EH (cell line): ENCODE data around the gene GAPDH.
A peak's percentile ranks its signal among the peaks of the same experiment; 100 is the strongest.

Source experiments
- DNase-seq: peaks from one replicate; pipeline ENCODE4 v3.0.0-alpha.2; 2015; ENCODE audit warnings: low read depth

GAPDH gene

DNA sequence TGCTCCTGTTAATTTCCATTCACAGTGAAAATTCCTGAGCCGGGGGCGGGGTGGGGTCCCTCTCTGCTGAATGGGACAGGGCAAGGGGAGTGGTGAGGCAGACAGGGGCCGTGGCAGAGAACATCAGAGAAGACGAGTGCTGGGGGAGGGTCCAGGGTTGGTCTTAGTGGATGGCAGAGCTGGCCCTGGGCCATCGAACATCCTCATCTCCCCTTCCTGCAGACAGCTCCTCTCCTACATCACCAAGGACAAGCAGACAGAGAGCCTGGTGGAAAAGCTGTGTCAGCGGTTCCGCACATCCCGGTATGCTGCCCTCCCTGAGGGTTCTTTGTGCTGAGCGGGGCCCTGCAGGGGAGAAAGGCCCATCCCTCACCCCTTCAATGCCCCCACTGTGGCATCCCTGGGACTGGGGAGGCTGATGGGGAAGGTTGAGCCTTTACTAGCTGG, 5.0 kb upstream of the GAPDH start:
- no peak for DNase-seq

DNA sequence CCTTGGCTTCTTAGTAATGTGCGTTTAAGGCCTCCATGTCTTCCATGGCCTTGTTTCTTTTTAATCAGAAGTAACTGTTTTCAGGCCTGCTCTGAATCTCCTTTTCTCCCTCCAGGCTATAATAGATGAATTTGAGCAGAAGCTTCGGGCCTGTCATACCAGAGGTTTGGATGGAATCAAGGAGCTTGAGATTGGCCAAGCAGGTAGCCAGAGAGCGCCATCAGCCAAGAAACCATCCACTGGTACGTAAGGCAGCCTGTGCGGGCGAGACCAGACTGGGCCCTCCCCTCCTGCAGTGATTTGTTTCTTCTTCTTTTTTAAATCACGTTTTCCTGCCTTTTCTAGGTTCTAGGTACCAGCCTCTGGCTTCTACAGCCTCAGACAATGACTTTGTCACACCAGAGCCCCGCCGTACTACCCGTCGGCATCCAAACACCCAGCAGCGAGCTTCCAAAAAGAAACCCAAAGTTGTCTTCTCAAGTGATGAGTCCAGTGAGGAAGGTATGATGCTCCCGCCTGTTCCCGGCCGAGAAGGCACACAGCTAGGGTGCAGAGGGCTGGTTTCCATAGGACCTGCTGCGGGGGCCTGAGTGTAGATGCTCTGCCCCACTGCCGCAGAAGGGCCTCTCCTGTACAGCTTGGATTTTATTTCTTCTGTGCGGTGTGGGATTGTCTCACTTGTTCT, 3.6 kb upstream of the GAPDH start:
- DNase-seq: no peak

DNA sequence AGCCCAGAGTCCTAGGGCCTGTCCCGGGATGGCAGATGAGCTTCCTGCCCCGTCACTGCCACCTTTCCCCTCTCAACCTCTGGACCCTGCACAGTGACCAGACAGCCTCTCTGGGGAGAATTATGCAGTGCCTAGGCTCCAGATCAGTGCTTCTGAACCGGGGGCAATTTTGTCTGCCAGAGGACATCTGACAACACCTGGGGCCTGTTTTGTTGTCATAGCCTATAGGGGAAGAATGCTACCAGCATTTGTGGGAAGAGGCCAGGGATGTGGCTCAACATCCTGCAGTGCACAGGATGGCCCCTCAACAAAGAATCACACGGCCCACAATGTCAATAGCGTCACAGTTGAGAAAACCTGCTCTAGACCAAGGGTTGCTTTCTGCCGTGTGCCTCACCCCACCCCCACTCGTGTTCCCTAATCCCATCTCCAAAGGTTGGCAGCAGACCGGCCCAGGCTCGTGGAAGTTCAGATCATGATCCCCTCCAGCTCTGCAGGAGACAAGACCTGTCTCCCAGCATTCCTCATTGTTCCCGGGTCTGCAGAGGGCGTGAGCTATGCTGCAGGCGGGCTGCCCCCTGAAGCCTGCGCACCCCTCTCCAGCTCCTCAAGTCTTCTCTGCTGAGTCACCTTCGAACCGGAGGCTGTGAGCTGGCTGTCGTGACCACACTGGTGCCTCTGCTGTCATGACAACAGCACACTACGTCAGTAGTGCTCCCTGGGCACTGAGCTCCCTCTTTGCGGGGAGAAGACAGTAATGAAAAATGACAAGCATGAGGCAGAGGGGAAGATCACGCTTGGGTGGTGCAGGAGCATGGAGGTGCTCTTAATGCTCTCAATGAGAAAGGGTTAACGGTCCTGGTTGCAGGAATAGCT, 2.0 kb upstream of the GAPDH start:
- peak; percentile 100 for DNase-seq

DNA sequence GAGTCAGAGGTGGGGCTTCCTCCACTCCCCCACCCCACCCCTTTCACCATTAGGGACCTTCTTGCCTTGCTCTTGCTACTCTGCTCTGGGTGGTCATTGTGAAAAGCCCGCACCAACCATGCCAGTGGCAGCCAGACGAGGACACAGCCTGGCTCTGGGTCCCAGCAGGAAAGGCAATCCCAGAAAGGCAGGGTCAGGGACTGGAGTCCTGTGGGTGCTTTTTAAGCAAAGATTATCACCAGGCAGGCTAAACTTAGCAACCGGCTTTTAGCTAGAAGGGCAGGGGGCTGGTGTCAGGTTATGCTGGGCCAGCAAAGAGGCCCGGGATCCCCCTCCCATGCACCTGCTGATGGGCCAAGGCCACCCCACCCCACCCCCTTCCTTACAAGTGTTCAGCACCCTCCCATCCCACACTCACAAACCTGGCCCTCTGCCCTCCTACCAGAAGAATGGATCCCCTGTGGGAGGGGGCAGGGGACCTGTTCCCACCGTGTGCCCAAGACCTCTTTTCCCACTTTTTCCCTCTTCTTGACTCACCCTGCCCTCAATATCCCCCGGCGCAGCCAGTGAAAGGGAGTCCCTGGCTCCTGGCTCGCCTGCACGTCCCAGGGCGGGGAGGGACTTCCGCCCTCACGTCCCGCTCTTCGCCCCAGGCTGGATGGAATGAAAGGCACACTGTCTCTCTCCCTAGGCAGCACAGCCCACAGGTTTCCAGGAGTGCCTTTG, 1.2 kb upstream of the GAPDH start:
- peak; percentile 92 for DNase-seq

DNA sequence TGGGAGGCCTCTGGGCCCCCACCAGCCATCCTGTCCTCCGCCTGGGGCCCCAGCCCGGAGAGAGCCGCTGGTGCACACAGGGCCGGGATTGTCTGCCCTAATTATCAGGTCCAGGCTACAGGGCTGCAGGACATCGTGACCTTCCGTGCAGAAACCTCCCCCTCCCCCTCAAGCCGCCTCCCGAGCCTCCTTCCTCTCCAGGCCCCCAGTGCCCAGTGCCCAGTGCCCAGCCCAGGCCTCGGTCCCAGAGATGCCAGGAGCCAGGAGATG, 729 bp upstream of the GAPDH start:
- no peak for DNase-seq

DNA sequence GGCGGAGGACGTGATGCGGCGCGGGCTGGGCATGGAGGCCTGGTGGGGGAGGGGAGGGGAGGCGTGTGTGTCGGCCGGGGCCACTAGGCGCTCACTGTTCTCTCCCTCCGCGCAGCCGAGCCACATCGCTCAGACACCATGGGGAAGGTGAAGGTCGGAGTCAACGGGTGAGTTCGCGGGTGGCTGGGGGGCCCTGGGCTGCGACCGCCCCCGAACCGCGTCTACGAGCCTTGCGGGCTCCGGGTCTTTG, 303 bp downstream of the GAPDH start:
- DNase-seq: no peak

DNA sequence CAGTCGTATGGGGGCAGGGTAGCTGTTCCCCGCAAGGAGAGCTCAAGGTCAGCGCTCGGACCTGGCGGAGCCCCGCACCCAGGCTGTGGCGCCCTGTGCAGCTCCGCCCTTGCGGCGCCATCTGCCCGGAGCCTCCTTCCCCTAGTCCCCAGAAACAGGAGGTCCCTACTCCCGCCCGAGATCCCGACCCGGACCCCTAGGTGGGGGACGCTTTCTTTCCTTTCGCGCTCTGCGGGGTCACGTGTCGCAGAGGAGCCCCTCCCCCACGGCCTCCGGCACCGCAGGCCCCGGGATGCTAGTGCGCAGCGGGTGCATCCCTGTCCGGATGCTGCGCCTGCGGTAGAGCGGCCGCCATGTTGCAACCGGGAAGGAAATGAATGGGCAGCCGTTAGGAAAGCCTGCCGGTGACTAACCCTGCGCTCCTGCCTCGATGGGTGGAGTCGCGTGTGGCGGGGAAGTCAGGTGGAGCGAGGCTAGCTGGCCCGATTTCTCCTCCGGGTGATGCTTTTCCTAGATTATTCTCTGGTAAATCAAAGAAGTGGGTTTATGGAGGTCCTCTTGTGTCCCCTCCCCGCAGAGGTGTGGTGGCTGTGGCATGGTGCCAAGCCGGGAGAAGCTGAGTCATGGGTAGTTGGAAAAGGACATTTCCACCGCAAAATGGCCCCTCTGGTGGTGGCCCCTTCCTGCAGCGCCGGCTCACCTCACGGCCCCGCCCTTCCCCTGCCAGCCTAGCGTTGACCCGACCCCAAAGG, 804 bp downstream of the GAPDH start:
- peak; percentile 80 for DNase-seq

DNA sequence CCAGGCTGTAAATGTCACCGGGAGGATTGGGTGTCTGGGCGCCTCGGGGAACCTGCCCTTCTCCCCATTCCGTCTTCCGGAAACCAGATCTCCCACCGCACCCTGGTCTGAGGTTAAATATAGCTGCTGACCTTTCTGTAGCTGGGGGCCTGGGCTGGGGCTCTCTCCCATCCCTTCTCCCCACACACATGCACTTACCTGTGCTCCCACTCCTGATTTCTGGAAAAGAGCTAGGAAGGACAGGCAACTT, 1.3 kb downstream of the GAPDH start:
- DNase-seq: no peak

DNA sequence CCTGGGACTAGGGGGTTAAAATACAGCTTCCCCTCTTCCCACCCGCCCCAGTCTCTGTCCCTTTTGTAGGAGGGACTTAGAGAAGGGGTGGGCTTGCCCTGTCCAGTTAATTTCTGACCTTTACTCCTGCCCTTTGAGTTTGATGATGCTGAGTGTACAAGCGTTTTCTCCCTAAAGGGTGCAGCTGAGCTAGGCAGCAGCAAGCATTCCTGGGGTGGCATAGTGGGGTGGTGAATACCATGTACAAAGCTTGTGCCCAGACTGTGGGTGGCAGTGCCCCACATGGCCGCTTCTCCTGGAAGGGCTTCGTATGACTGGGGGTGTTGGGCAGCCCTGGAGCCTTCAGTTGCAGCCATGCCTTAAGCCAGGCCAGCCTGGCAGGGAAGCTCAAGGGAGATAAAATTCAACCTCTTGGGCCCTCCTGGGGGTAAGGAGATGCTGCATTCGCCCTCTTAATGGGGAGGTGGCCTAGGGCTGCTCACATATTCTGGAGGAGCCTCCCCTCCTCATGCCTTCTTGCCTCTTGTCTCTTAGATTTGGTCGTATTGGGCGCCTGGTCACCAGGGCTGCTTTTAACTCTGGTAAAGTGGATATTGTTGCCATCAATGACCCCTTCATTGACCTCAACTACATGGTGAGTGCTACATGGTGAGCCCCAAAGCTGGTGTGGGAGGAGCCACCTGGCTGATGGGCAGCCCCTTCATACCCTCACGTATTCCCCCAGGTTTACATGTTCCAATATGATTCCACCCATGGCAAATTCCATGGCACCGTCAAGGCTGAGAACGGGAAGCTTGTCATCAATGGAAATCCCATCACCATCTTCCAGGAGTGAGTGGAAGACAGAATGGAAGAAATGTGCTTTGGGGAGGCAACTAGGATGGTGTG, 1.9 kb downstream of the GAPDH start:
- peak; percentile 13 for DNase-seq

DNA sequence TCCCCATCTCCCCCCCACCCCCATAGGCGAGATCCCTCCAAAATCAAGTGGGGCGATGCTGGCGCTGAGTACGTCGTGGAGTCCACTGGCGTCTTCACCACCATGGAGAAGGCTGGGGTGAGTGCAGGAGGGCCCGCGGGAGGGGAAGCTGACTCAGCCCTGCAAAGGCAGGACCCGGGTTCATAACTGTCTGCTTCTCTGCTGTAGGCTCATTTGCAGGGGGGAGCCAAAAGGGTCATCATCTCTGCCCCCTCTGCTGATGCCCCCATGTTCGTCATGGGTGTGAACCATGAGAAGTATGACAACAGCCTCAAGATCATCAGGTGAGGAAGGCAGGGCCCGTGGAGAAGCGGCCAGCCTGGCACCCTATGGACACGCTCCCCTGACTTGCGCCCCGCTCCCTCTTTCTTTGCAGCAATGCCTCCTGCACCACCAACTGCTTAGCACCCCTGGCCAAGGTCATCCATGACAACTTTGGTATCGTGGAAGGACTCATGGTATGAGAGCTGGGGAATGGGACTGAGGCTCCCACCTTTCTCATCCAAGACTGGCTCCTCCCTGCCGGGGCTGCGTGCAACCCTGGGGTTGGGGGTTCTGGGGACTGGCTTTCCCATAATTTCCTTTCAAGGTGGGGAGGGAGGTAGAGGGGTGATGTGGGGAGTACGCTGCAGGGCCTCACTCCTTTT, 2.7 kb downstream of the GAPDH start:
- peak; percentile 31 for DNase-seq

DNA sequence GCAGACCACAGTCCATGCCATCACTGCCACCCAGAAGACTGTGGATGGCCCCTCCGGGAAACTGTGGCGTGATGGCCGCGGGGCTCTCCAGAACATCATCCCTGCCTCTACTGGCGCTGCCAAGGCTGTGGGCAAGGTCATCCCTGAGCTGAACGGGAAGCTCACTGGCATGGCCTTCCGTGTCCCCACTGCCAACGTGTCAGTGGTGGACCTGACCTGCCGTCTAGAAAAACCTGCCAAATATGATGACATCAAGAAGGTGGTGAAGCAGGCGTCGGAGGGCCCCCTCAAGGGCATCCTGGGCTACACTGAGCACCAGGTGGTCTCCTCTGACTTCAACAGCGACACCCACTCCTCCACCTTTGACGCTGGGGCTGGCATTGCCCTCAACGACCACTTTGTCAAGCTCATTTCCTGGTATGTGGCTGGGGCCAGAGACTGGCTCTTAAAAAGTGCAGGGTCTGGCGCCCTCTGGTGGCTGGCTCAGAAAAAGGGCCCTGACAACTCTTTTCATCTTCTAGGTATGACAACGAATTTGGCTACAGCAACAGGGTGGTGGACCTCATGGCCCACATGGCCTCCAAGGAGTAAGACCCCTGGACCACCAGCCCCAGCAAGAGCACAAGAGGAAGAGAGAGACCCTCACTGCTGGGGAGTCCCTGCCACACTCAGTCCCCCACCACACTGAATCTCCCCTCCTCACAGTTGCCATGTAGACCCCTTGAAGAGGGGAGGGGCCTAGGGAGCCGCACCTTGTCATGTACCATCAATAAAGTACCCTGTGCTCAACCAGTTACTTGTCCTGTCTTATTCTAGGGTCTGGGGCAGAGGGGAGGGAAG, 3.5 kb downstream of the GAPDH start:
- peak; percentile 83 for DNase-seq

DNA sequence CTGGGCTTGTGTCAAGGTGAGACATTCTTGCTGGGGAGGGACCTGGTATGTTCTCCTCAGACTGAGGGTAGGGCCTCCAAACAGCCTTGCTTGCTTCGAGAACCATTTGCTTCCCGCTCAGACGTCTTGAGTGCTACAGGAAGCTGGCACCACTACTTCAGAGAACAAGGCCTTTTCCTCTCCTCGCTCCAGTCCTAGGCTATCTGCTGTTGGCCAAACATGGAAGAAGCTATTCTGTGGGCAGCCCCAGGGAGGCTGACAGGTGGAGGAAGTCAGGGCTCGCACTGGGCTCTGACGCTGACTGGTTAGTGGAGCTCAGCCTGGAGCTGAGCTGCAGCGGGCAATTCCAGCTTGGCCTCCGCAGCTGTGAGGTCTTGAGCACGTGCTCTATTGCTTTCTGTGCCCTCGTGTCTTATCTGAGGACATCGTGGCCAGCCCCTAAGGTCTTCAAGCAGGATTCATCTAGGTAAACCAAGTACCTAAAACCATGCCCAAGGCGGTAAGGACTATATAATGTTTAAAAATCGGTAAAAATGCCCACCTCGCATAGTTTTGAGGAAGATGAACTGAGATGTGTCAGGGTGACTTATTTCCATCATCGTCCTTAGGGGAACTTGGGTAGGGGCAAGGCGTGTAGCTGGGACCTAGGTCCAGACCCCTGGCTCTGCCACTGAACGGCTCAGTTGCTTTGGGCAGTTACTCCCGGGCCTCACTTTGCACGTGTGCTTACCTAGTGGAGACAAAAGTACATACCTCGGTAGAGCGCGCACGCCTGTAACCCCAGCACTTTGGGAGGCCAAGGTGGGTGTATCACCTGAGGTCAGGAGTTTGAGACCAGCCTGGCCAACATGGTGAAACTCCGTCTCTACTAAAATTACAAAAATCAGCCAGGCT, 4.3 kb downstream of the GAPDH start:
- peak; percentile 63 for DNase-seq

DNA sequence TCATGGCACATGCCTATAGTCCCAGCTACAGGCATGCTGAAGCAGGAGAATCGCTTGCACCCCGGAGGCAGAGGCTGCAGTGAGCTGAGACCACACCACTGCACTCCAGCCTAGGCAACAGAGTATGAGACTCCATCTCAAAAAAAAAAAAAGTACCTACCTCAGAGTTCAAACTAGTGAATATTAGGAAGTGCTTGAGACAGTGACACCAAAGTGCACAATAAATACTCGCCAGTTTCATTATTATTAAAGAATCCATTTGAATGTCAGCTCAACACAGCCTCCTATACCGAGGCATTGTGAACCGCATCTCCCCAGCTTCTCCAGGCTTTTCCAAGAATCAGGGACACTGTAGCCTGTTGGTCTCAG, 5.0 kb downstream of the GAPDH start:
- DNase-seq: peak; percentile 39

DNA sequence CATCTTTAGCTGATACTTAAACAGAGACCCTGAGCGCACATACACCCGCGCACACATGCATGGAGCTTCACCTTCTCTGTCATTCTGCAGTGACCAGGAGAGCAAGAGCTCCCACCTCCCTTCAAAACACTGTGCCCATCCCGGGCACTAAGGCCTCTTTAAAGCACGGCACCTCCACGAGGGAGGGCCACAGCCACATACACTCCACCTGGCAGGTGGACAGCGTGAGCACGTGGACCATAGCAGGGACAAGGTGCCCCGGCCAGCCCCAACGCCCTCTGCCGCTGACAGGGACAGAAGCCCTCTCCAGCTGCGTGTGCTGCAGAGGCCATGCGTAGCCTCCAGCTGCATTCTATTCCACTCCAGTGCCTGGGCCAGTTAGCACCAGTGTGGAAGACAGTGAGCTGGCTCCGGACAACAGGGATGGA, 5.4 kb downstream of the GAPDH start:
- peak; percentile 27 for DNase-seq

DNA sequence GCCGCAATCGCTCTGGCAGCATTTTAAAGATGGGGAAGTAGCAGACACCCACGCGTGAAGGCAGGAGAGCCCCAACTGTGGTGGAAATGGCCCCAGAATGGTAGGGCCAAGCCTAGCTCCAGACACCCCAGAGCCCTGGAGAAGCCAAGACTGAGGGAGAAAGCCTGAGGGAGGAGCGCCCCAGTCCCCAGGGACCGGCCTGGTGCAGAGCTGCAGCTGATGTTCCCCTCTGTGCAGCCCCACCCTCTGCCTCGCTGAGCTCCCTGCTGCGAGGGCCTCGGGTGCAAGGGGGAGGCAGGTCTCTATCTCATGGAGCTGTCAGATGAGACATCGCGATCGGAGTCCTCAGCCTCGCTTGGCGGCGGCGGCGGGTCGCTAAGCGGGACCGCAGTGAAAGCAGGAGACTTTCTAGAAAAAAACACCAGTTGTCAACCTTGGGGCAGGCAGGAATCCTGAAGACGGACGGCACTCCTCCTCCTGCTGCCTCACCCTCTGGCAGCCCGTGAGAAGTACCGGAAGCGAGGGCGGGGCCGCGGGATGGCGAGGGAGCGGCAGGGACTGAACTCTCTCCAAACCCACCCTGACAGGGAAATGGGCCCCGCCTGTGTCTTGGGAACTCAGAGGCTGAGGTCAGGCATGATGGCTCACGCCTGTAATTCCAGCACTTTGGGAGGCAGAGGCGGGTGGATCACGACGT, 6.0 kb downstream of the GAPDH start:
- peak; percentile 98 for DNase-seq

DNA sequence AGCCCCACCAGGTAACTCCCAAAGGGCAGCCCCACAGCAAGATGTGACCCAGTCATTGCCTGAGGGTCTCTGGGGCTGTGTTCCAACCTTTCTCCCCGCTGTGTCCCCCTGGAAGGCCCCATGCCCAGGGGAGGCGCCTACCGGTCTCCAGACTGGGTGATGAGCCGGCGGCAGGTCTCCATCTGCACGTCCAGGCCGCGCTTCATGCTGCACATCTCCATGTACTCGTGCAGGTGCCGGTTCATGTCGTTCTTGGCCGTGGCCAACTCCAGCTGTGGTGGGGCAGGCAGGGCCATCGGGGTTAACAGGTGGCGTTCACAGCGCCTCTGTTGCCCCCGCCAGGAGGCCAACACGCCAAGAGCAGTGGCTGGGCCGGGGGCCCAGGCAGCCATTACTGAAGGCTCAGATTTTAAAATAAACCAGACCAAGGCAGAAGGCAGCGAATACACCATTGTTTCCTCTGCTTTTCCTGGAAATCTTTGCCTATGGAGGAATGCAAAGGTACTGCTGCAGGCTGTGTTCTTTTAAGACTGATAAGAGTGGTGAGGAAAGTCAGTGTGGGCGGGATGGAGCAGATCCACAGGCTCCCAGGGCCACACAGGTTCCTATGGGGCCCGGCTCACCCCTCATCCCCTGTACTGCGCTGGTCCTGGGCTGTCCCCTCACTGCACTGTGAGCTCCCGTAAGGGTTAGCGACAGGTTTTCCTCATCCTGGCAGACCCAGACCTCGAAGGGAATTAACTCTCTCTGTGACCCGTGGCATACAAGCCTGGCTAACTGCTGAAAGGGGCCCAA, 7.3 kb downstream of the GAPDH start:
- DNase-seq: no peak

DNA sequence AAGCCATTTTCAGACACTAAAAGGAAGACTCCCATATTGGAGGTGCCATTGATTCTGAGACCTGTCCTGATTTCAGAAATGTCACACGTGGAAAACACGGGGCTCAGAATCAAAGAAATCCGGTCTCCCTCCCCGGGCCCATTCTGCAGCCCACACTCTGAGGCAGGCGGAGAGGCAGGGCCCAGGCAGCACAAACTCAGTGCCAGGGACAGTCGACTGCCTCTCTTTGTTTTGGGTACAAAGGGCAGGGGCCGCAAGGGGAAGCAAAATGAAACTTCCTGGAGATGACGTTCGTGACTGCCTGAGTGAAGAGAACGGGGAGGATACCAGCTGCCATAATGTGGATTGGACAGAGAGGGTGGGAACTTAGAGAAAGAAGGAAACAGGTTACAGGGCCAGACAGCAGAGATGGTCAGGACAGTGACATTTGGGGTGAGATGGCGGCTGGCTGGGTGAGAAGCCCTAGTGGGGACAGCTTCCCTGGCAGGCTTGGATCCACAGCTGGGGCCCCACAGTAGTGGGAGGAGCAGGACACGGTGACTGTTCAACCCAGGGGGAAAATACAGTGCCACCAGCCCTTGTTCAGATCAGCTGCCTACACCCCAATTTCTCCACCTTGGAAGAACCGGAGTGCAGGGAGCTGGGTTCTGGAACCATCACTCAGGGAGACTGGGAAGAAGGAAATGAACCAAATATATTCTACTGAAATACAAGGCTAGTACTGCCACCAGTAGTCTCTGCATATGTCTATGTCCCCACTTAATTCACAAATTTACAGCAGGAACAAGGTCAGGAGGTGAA, 8.1 kb downstream of the GAPDH start:
- no peak for DNase-seq
